GM21825 (cell line): ENCODE results near the gene SSTR1.

ENCODE experiments used
- ATAC-seq: cut with Tn5 transposase; IDR thresholded peaks from one replicate; pipeline ENCODE4 v1.9.1; 2021; ENCODE audit warnings: mild to moderate bottlenecking, moderate library complexity; ENCODE audit not compliant: unreplicated experiment

Gene SSTR1

GRCh38 chr14:38202444-38203191, 5.1 kb upstream of the SSTR1 start:
- ATAC-seq: no peak

- ATAC-seq: no peak
Observed at GRCh38 chr14:38203929-38204718, 3.6 kb upstream of the SSTR1 start.

- no peak for ATAC-seq
Observed at GRCh38 chr14:38204719-38205115, 3.0 kb upstream of the SSTR1 start.

GRCh38 chr14:38205119-38205813, 2.4 kb upstream of the SSTR1 start:
- no peak for ATAC-seq

GRCh38 chr14:38205949-38206665, 1.6 kb upstream of the SSTR1 start:
- ATAC-seq: no peak

GRCh38 chr14:38206689-38207376, 871 bp upstream of the SSTR1 start:
- ATAC-seq: no peak

- ATAC-seq: no peak
Observed at GRCh38 chr14:38207377-38207735, 348 bp upstream of the SSTR1 start.

GRCh38 chr14:38208618-38209562, 1.2 kb downstream of the SSTR1 start:
- ATAC-seq: no peak

- ATAC-seq: no peak
Observed at GRCh38 chr14:38209572-38210557, 2.2 kb downstream of the SSTR1 start.

- no peak for ATAC-seq
Observed at GRCh38 chr14:38210587-38211216, 3.0 kb downstream of the SSTR1 start.

- ATAC-seq: no peak
Observed at GRCh38 chr14:38211255-38211735, 3.6 kb downstream of the SSTR1 start.

- no peak for ATAC-seq
Observed at GRCh38 chr14:38212111-38212510, 4.4 kb downstream of the SSTR1 start.

GRCh38 chr14:38213001-38213400, 5.3 kb downstream of the SSTR1 start:
- no peak for ATAC-seq

GRCh38 chr14:38217553-38217952, 9.8 kb downstream of the SSTR1 start:
- ATAC-seq: no peak

- ATAC-seq: no peak
Observed at GRCh38 chr14:38221077-38221476, 13.4 kb downstream of the SSTR1 start.

GRCh38 chr14:38224338-38224737, 16.6 kb downstream of the SSTR1 start:
- ATAC-seq: no peak

- ATAC-seq: no peak
Observed at GRCh38 chr14:38225946-38226345, 18.2 kb downstream of the SSTR1 start.

- ATAC-seq: no peak
Observed at GRCh38 chr14:38226366-38226765, 18.7 kb downstream of the SSTR1 start.
